CD4-positive, alpha-beta T cell (primary cell): ENCODE data around the gene DPAGT1. TPM values are rescaled to one million over a fixed set of nuclear protein-coding genes. Genes with fewer than 3 reads are reported as not detected.

Experiments used
- ATAC-seq: fragments of 200-7000 bp; cut with Tn5 transposase; one replicate; pipeline ENCODE4 v1.10.0; 2022; ENCODE audit warnings: mild to moderate bottlenecking; ENCODE audit not compliant: poor library complexity
- CTCF ChIA-PET: fragments of 350-600 bp; sonication (Branson Sonifier 250); formaldehyde crosslinking; loops from one replicate; lab custom pipeline; 2021; ENCODE audit warnings: antibody characterized with exemption, inconsistent platforms; lab: Charles Lee
- POLR2A ChIA-PET: fragments of 350-600 bp; sonication (Branson Sonifier 250); formaldehyde crosslinking; loops from one replicate; lab custom pipeline; 2021; ENCODE audit warnings: antibody characterized with exemption, inconsistent platforms; lab: Charles Lee
- DNase-seq, 14 experiments: peaks; one replicate each; pipeline ENCODE4 v3.0.0-alpha.2; 2013 to 2020; ENCODE audit warnings: mixed read lengths in 2 of 14
- H3K27ac ChIP-seq, 2 donors: one replicate each; pipeline versions ENCODE4 v1.5.1 to v1.7.0; 2013; ENCODE audit warnings: low read length in 2 of 2, low read depth in 1 of 2, mild to moderate bottlenecking in 1 of 2
- H3K27me3 ChIP-seq, 2 experiments: 1 replicate in 1 of 2; 2 replicates in 1 of 2; pipeline versions ENCODE4 v1.6.1 to v1.7.0; 2013; ENCODE audit warnings: low read length in 2 of 2, control low read depth in 1 of 2, mild to moderate bottlenecking in 1 of 2, moderate library complexity in 1 of 2; ENCODE audit not compliant: insufficient read depth in 2 of 2, control insufficient read depth in 1 of 2
- H3K36me3 ChIP-seq: one replicate; pipeline ENCODE4 v1.6.1; 2013; ENCODE audit warnings: low read length, control low read depth; ENCODE audit not compliant: insufficient read depth
- H3K4me1 ChIP-seq: one replicate; pipeline ENCODE4 v1.6.1; 2013; ENCODE audit warnings: low read length, control low read depth; ENCODE audit not compliant: insufficient read depth
- H3K4me3 ChIP-seq: one replicate; pipeline ENCODE4 v1.5.1; 2013; ENCODE audit warnings: mild to moderate bottlenecking, low read length, moderate library complexity
- H3K9me3 ChIP-seq, 2 experiments: 1 replicate in 1 of 2; 2 replicates in 1 of 2; pipeline versions ENCODE4 v1.6.1 to v1.7.0; 2013; ENCODE audit warnings: low read length in 2 of 2, mild to moderate bottlenecking in 2 of 2, control low read depth in 1 of 2, moderate library complexity in 1 of 2; ENCODE audit not compliant: control insufficient read depth in 1 of 2, insufficient read depth in 1 of 2
- H3K27ac Mint-ChIP-seq: one replicate; pipeline ENCODE4 v1.8.0; 2020; ENCODE audit warnings: mixed read lengths
- H3K27me3 Mint-ChIP-seq: one replicate; pipeline ENCODE4 v1.8.0; 2021; ENCODE audit warnings: mixed read lengths
- H3K36me3 Mint-ChIP-seq: one replicate; pipeline ENCODE4 v1.8.0; 2021; ENCODE audit warnings: low read depth, mixed read lengths
- H3K4me1 Mint-ChIP-seq: one replicate; pipeline ENCODE4 v1.8.0; 2021; ENCODE audit warnings: low read depth, mixed read lengths
- H3K4me3 Mint-ChIP-seq: one replicate; pipeline ENCODE4 v1.8.0; 2020; ENCODE audit warnings: mild to moderate bottlenecking, mixed read lengths
- H3K9me3 Mint-ChIP-seq: one replicate; pipeline ENCODE4 v1.8.0; 2020; ENCODE audit warnings: mixed read lengths
- CTCF ChIP-seq: fragments of 200-600 bp; IDR thresholded peaks from one replicate; pipeline ENCODE4 v1.8.0; 2022; ENCODE audit warnings: antibody characterized with exemption, mild to moderate bottlenecking
- intact Hi-C, 2 experiments: fragments of 100-400 bp; cut with DNase I in 1 of 2; cut with micrococcal nuclease in 1 of 2; formaldehyde crosslinking; loops; one replicate each; pipeline versions ENCODE4 v1.15.1 to v1.9.0; 2023 to 2025; cut with DNase I, micrococcal nuclease
- total RNA-seq, 174 experiments: library from RNA in 2 of 174; stranded (reverse) in 2 of 174; gene quantifications; one replicate each; pipeline ENCODE4 v1.2.3 and lab custom pipeline; 2021 to 2026

Gene DPAGT1
- total RNA-seq, 2 experiments from 2014 or later = 9.5 to 11.7 TPM

- Mint-ChIP-seq H3K27ac (no peak overlapping the region), H3K4me3 (no peak overlapping the region), H3K9me3 (no peaks in the 10 kb centered on the region), H3K36me3 (peaks cover 55% of the 10 kb centered on the region), H3K4me1 (peaks cover 34% of the 10 kb centered on the region), H3K27me3 (no peaks in the 10 kb centered on the region)
- TF ChIP-seq CTCF = no peak
- DNase-seq = no peak
- no peaks in the 10 kb centered on the region for H3K9me3 ChIP-seq
- ATAC-seq = no peak
- ChIA-PET CTCF (no interaction called here), POLR2A (interaction anchor here (1.6 to 2.6 kb wide), 4 partner anchors 7 to 96 kb away, joined by 4 to 33 read pairs (median 16); partner anchors contain the start of genes C2CD2L, DPAGT1, RPS25 and TRAPPC4)
- no peaks in the 10 kb centered on the region for H3K27me3 ChIP-seq
- peaks cover 52% of the 10 kb centered on the region for H3K4me1 ChIP-seq
- H3K36me3 ChIP-seq = peaks cover 65% of the 10 kb centered on the region
- H3K4me3 ChIP-seq = no peak overlapping the region
- intact Hi-C loops = no loop called here
- H3K27ac ChIP-seq = peak overlapping the region in 1 of 2 donors; percentile 50
Measured at GRCh38 chr11:119114351-119114750, 12.7 kb upstream of the DPAGT1 start.

- no peak overlapping the region for H3K27ac Mint-ChIP-seq
- Histone ChIP-seq H3K9me3 (no peaks in the 10 kb centered on the region), H3K36me3 (peaks cover 65% of the 10 kb centered on the region), H3K4me1 (peaks cover 59% of the 10 kb centered on the region), H3K27me3 (no peaks in the 10 kb centered on the region), H3K27ac (peak overlapping the region in 1 of 2 donors; percentile 13), H3K4me3 (no peak overlapping the region)
- TF ChIP-seq CTCF = no peak
- intact Hi-C loops = no loop called here
- CTCF ChIA-PET = no interaction called here
- POLR2A ChIA-PET = interaction anchor here (0.6 kb wide), 1 partner anchor 184 kb away, joined by 3 read pairs; no protein-coding TSS in a partner anchor
- ATAC-seq (no peak), DNase-seq (no peak)
- H3K9me3 Mint-ChIP-seq = no peaks in the 10 kb centered on the region
- H3K4me1 Mint-ChIP-seq = peaks cover 41% of the 10 kb centered on the region
- peaks cover 59% of the 10 kb centered on the region for H3K36me3 Mint-ChIP-seq
- no peaks in the 10 kb centered on the region for H3K27me3 Mint-ChIP-seq
- no peak overlapping the region for H3K4me3 Mint-ChIP-seq
Measured at GRCh38 chr11:119113716-119114115, 12.1 kb upstream of the DPAGT1 start.

GRCh38 chr11:119112314-119113020 lies 10.8 kb upstream of the DPAGT1 start:
- Mint-ChIP-seq H3K36me3 (peaks cover 66% of the 10 kb centered on the region), H3K27ac (peak overlapping the region; percentile 35), H3K9me3 (no peaks in the 10 kb centered on the region), H3K4me1 (peaks cover 50% of the 10 kb centered on the region), H3K4me3 (no peak overlapping the region), H3K27me3 (no peaks in the 10 kb centered on the region)
- CTCF ChIA-PET = interaction anchor here (1.1 kb wide), 1 partner anchor 13 kb away, joined by 3 read pairs; no protein-coding TSS in a partner anchor
- intact Hi-C loops = no loop called here
- H3K36me3 ChIP-seq = peaks cover 61% of the 10 kb centered on the region
- DNase-seq (no peak), ATAC-seq (no peak)
- H3K27me3 ChIP-seq = no peaks in the 10 kb centered on the region
- H3K9me3 ChIP-seq = no peaks in the 10 kb centered on the region
- H3K27ac ChIP-seq = no peak overlapping the region
- no peak overlapping the region for H3K4me3 ChIP-seq
- POLR2A ChIA-PET = interaction anchor here (0.8 to 3.0 kb wide), 4 partner anchors 8 to 94 kb away, joined by 3 to 13 read pairs (median 8); partner anchors contain the start of genes DPAGT1, HINFP and RPS25
- no peak for TF ChIP-seq CTCF
- peaks cover 66% of the 10 kb centered on the region for H3K4me1 ChIP-seq
